ENCODE measurements around the gene CEMIP2. TPM values are rescaled to one million over a fixed set of nuclear protein-coding genes. Genes with fewer than 3 reads are reported as not detected.
A peak's percentile ranks its signal among the peaks of the same experiment; 100 is the strongest.

The CEMIP2 gene
- total and polyA plus RNA-seq, 2 of the 13 experiments (the other 11 are each of a cell fraction or from before 2014, with no cell fraction given), result 94.3 to 128 TPM

- peak; percentile 90 for TF ChIP-seq ZBTB26 (CRISPR knock-in tag; IDR thresholded peaks at IDR 0.05; ENCODE audit: borderline replicate concordance)
- TF ChIP-seq SRF (IDR thresholded peaks at IDR 0.05; ENCODE audit: low read depth, low read length), result peak; percentile 92
- peak; percentile 59; the same call in 1 of the 2 replicates for TF ChIP-seq AHDC1 (CRISPR knock-in tag; IDR thresholded peaks at IDR 0.05; ENCODE audit: borderline replicate concordance)
- no peak for TF ChIP-seq ZNF577 (CRISPR knock-in tag; IDR thresholded peaks at IDR 0.05; ENCODE audit: borderline replicate concordance, low read depth)
- no peak for TF ChIP-seq USF2 (IDR thresholded peaks at IDR 0.05; ENCODE audit: low read depth, low read length)
- peak; percentile 44; the same call in 1 of the 2 replicates for TF ChIP-seq USF2 (CRISPR knock-in tag; IDR thresholded peaks at IDR 0.05; ENCODE audit: borderline replicate concordance)
- TF ChIP-seq MAFF (IDR thresholded peaks at IDR 0.05; ENCODE audit: low read depth, low read length), result peak; percentile 54; the same call in 1 of the 2 replicates
- 0 out of 2 replicates have a peak, but pooled peaks have one; percentile 19 for TF ChIP-seq SAP130 (CRISPR knock-in tag; IDR thresholded peaks at IDR 0.05; ENCODE audit: low read depth)
- 0 out of 2 replicates have a peak, but pooled peaks have one; percentile 46 for TF ChIP-seq ZNF619 (CRISPR knock-in tag; IDR thresholded peaks at IDR 0.05)
- TF ChIP-seq ZNF530 (CRISPR knock-in tag; IDR thresholded peaks at IDR 0.05; ENCODE audit: low read depth), result no peak
- TF ChIP-seq MLXIP (CRISPR knock-in tag; IDR thresholded peaks at IDR 0.05; ENCODE audit: borderline replicate concordance), result no peak
- peak; percentile 100 for TF ChIP-seq ZBTB3 (CRISPR knock-in tag; IDR thresholded peaks at IDR 0.05; ENCODE audit: borderline replicate concordance, low read depth)
- 0 out of 2 replicates have a peak, but pooled peaks have one; percentile 29 for TF ChIP-seq ZNF567 (CRISPR knock-in tag; IDR thresholded peaks at IDR 0.05; ENCODE audit: borderline replicate concordance)
- TF ChIP-seq ZNF337 (CRISPR knock-in tag; IDR thresholded peaks at IDR 0.05; ENCODE audit: borderline replicate concordance, low read depth), result no peak
- TF ChIP-seq IRF2 (CRISPR knock-in tag; IDR thresholded peaks at IDR 0.05), result no peak
- TF ChIP-seq SOX6 (IDR thresholded peaks at IDR 0.05), result no peak
- peak; percentile 32; the same call in 1 of the 2 replicates for TF ChIP-seq SOX6 (CRISPR knock-in tag; IDR thresholded peaks at IDR 0.05)
Observed at GRCh38 chr9:71793386-71794105, 25.2 kb upstream of the CEMIP2 start (continued).
